ENCODE data around the gene TTLL12. TPM values are rescaled to one million over a fixed set of nuclear protein-coding genes. Genes with fewer than 3 reads are reported as not detected.

TTLL12 gene
- total RNA-seq, 1 donor from 2014 or later = 21.4 TPM

- H3K79me2 ChIP-seq (ENCODE audit: insufficient read depth, low read length) = no peaks in the 10 kb centered on the region
- Mint-ChIP-seq H3K27me3 (ENCODE audit: low read depth, unreplicated experiment) (no peaks in the 10 kb centered on the region), H3K27ac (ENCODE audit: unreplicated experiment) (peak overlapping the region; percentile 41), H3K4me3 (ENCODE audit: unreplicated experiment) (no peak overlapping the region), H3K9me3 (ENCODE audit: unreplicated experiment) (no peaks in the 10 kb centered on the region), H3K36me3 (ENCODE audit: low read depth, unreplicated experiment) (peaks cover 5% of the 10 kb centered on the region), H3K4me1 (ENCODE audit: low read depth, unreplicated experiment) (peaks cover 7% of the 10 kb centered on the region)
- H3K27ac ChIP-seq (ENCODE audit: low read depth, low read length) = no peak overlapping the region
- H3K9me3 ChIP-seq (ENCODE audit: insufficient read depth, low read depth, low read length) = no peaks in the 10 kb centered on the region
- TF ChIP-seq EZH2 (IDR thresholded peaks at IDR 0.05; ENCODE audit: insufficient read depth, low read length) (no peak), CTCF (IDR thresholded peaks at IDR 0.05; ENCODE audit: insufficient read depth, low read depth, low read length) (no peak)
- no peak overlapping the region for H3K4me3 ChIP-seq (ENCODE audit: insufficient read depth, low read depth, low read length)
- no peak overlapping the region for H2AFZ ChIP-seq (ENCODE audit: low read depth, low read length)
- H3K27me3 ChIP-seq (ENCODE audit: insufficient read depth, low read length) = no peaks in the 10 kb centered on the region
- no peak overlapping the region for H3K4me2 ChIP-seq (ENCODE audit: low read length)
- no peaks in the 10 kb centered on the region for H3K36me3 ChIP-seq (ENCODE audit: insufficient read depth, low read length)
- H3K4me1 ChIP-seq (ENCODE audit: insufficient read depth, low read length) = peaks cover 8% of the 10 kb centered on the region
- peaks cover 16% of the 10 kb centered on the region for H4K20me1 ChIP-seq (ENCODE audit: insufficient read depth, low read length)
- DNase-seq (ENCODE audit: low read depth) (no peak), FAIRE-seq (no peak)
- H3K9ac ChIP-seq (ENCODE audit: low read length) = no peak overlapping the region
Observed at GRCh38 chr22:43168471-43169309, 18.2 kb downstream of the TTLL12 start.

- Mint-ChIP-seq H3K36me3 (ENCODE audit: low read depth, unreplicated experiment) (peaks cover 5% of the 10 kb centered on the region), H3K4me3 (ENCODE audit: unreplicated experiment) (no peak overlapping the region), H3K27me3 (ENCODE audit: low read depth, unreplicated experiment) (no peaks in the 10 kb centered on the region), H3K27ac (ENCODE audit: unreplicated experiment) (no peak overlapping the region), H3K9me3 (ENCODE audit: unreplicated experiment) (no peaks in the 10 kb centered on the region), H3K4me1 (ENCODE audit: low read depth, unreplicated experiment) (peaks cover 7% of the 10 kb centered on the region)
- H4K20me1 ChIP-seq (ENCODE audit: insufficient read depth, low read length) = peaks cover 25% of the 10 kb centered on the region
- H3K27ac ChIP-seq (ENCODE audit: low read depth, low read length) = no peak overlapping the region
- H3K9ac ChIP-seq (ENCODE audit: low read length) = no peak overlapping the region
- DNase-seq (ENCODE audit: low read depth) = no peak
- no peak overlapping the region for H2AFZ ChIP-seq (ENCODE audit: low read depth, low read length)
- no peak for FAIRE-seq
- no peaks in the 10 kb centered on the region for H3K27me3 ChIP-seq (ENCODE audit: insufficient read depth, low read length)
- peaks cover 8% of the 10 kb centered on the region for H3K4me1 ChIP-seq (ENCODE audit: insufficient read depth, low read length)
- no peak overlapping the region for H3K4me3 ChIP-seq (ENCODE audit: insufficient read depth, low read depth, low read length)
- H3K9me3 ChIP-seq (ENCODE audit: insufficient read depth, low read depth, low read length) = no peaks in the 10 kb centered on the region
- H3K36me3 ChIP-seq (ENCODE audit: insufficient read depth, low read length) = no peaks in the 10 kb centered on the region
- H3K79me2 ChIP-seq (ENCODE audit: insufficient read depth, low read length) = no peaks in the 10 kb centered on the region
- TF ChIP-seq CTCF (IDR thresholded peaks at IDR 0.05; ENCODE audit: insufficient read depth, low read depth, low read length) (no peak), EZH2 (IDR thresholded peaks at IDR 0.05; ENCODE audit: insufficient read depth, low read length) (no peak)
- no peak overlapping the region for H3K4me2 ChIP-seq (ENCODE audit: low read length)
Observed at GRCh38 chr22:43167001-43167589, 19.8 kb downstream of the TTLL12 start.

All from astrocyte (in vitro differentiated cells and primary cell).